ENCODE measurements around the gene DIP2C.

DNA sequence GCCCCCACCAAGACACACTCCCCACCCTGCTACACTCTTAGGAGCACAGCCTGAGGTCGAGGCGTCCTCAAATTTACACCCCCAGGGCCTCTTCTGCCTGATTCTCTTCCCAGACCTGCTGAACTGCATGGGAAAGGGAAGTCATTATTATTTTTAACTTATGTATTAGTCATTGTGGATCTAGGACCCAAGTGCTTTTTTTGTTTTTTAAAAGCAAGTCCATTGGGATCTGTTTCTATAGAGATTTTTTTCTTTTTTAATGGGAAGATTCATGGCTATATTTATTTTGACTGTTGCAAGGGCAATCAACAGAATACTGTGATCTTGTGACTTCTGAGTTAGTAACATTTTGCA lies 350.5 kb downstream of the DIP2C start:
- TF ChIP-seq, protein P1, sequence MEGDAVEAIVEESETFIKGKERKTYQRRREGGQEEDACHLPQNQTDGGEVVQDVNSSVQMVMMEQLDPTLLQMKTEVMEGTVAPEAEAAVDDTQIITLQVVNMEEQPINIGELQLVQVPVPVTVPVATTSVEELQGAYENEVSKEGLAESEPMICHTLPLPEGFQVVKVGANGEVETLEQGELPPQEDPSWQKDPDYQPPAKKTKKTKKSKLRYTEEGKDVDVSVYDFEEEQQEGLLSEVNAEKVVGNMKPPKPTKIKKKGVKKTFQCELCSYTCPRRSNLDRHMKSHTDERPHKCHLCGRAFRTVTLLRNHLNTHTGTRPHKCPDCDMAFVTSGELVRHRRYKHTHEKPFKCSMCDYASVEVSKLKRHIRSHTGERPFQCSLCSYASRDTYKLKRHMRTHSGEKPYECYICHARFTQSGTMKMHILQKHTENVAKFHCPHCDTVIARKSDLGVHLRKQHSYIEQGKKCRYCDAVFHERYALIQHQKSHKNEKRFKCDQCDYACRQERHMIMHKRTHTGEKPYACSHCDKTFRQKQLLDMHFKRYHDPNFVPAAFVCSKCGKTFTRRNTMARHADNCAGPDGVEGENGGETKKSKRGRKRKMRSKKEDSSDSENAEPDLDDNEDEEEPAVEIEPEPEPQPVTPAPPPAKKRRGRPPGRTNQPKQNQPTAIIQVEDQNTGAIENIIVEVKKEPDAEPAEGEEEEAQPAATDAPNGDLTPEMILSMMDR (IDR thresholded peaks at IDR 0.05) = no peak
- TF ChIP-seq POLR2AphosphoS5 (IDR thresholded peaks at IDR 0.05) = no peak

All from prostate gland (tissue), 2 donors.